ENCODE results near the gene SLC10A7. TPM values are rescaled to one million over a fixed set of nuclear protein-coding genes. Genes with fewer than 3 reads are reported as not detected.
A peak's percentile ranks its signal among the peaks of the same experiment; 100 is the strongest.

Gene SLC10A7
- total and polyA plus RNA-seq, 2 of the 4 experiments (the other 2 are of a cell fraction), result 5.2 to 8.4 TPM

DNA sequence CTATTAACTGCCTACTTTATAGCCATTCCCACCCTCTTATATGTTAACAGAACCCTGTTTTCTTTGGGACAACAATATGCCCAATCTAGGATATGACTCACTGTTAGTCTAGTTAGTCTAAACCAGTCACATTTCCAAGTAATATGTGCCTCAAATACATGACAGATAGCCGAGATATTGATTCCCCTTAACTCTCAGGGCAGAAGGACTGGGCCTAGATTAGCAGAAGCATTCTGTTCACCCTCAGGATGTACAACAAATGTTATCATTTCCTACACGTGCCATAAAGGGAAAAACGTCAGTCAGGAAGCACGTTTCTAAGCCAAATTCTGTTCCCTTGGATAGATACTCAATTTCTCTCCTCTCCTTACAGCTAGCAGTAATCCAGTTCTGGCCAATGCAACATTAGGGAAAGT is 114.1 kb downstream of the SLC10A7 start:
- Histone ChIP-seq H3K27ac (ENCODE audit: insufficient read depth, low read length) (no peak overlapping the region), H2AK9ac (replicated peaks; ENCODE audit: low read depth, low read length, poor library complexity) (no peak overlapping the region), H3K14ac (replicated peaks; ENCODE audit: low read depth, low read length) (no peak overlapping the region), H2BK5ac (ENCODE audit: low read depth, low read length, poor library complexity, severe bottlenecking) (no peak overlapping the region), H3K56ac (ENCODE audit: extremely low read depth, insufficient read depth, low read length) (no peak overlapping the region), H3K18ac (ENCODE audit: low read depth, low read length) (no peak overlapping the region), H4K5ac (ENCODE audit: low read depth, low read length) (no peak overlapping the region), H3K4me3 (ENCODE audit: insufficient read depth, low read depth, low read length) (no peak overlapping the region), H3K36me3 (ENCODE audit: control insufficient read depth, insufficient read depth, low read length) (no peaks in the 10 kb centered on the region), H4K20me1 (ENCODE audit: insufficient read depth, low read length) (no peaks in the 10 kb centered on the region), H3K4me1 (ENCODE audit: control insufficient read depth, insufficient read depth, low read length) (no peaks in the 10 kb centered on the region), H2AFZ (replicated peaks; ENCODE audit: low read length, poor library complexity) (no peak overlapping the region), H3K4me2 (ENCODE audit: low read depth, low read length) (no peak overlapping the region), H3K23ac (ENCODE audit: low read depth, low read length) (no peak overlapping the region), H3K9me1 (ENCODE audit: insufficient read depth, low read length) (no peaks in the 10 kb centered on the region), H4K8ac (ENCODE audit: low read depth in 2 of 2, low read length in 2 of 2) (no peak overlapping the region), H2BK15ac (ENCODE audit: low read depth, low read length) (no peak overlapping the region), H3K9me3 (ENCODE audit: control insufficient read depth, insufficient read depth, low read length) (no peaks in the 10 kb centered on the region), H3K9ac (ENCODE audit: low read depth, low read length) (no peak overlapping the region), H3K4ac (ENCODE audit: low read depth, low read length) (no peak overlapping the region), H3K79me1 (ENCODE audit: low read depth in 1 of 2, low read length in 2 of 2) (no peaks in the 10 kb centered on the region; a peak in 1 of 4 replicates), H4K91ac (ENCODE audit: insufficient read depth, low read depth, low read length) (no peak overlapping the region), H2AK5ac (ENCODE audit: low read depth, low read length) (no peak overlapping the region), H2BK20ac (ENCODE audit: low read depth, low read length) (no peak overlapping the region), H2BK120ac (ENCODE audit: low read depth, low read length) (no peak overlapping the region), H3K27me3 (ENCODE audit: control insufficient read depth, insufficient read depth, low read length) (no peaks in the 10 kb centered on the region)
- ChIA-PET POLR2A (ENCODE audit: unreplicated experiment) (no interaction called here), CTCF (no interaction called here)
- intact Hi-C loops (cut with micrococcal nuclease), result no loop called here
- TF ChIP-seq CTCF (conservative IDR thresholded peaks at IDR 0.05; ENCODE audit: low read depth, low read length) (no peak), SMC3 (IDR thresholded peaks at IDR 0.05; ENCODE audit: low read depth, low read length) (no peak), MAFK (IDR thresholded peaks at IDR 0.05; ENCODE audit: low read depth, low read length) (no peak), RFX5 (IDR thresholded peaks at IDR 0.05; ENCODE audit: low read depth, low read length) (no peak), MXI1 (IDR thresholded peaks at IDR 0.05; ENCODE audit: borderline replicate concordance, low read depth, low read length) (no peak), MAZ (IDR thresholded peaks at IDR 0.05; ENCODE audit: borderline replicate concordance, low read depth, low read length) (no peak), BHLHE40 (IDR thresholded peaks at IDR 0.05; ENCODE audit: low read depth, low read length) (no peak), CHD1 (IDR thresholded peaks at IDR 0.05; ENCODE audit: low read depth, low read length) (no peak), NFE2L2 (IDR thresholded peaks at IDR 0.05; ENCODE audit: low read depth, low read length) (no peak), CEBPB (IDR thresholded peaks at IDR 0.05; ENCODE audit: low read depth, low read length) (no peak), RCOR1 (IDR thresholded peaks at IDR 0.05; ENCODE audit: insufficient replicate concordance, low read length) (no peak), POLR2A (IDR thresholded peaks at IDR 0.05; ENCODE audit: low read depth, low read length) (no peak), FOS (IDR thresholded peaks at IDR 0.05; ENCODE audit: low read depth, low read length) (no peak), RAD21 (IDR thresholded peaks at IDR 0.05; ENCODE audit: low read length) (no peak)
- TF ChIP-seq, protein P1, sequence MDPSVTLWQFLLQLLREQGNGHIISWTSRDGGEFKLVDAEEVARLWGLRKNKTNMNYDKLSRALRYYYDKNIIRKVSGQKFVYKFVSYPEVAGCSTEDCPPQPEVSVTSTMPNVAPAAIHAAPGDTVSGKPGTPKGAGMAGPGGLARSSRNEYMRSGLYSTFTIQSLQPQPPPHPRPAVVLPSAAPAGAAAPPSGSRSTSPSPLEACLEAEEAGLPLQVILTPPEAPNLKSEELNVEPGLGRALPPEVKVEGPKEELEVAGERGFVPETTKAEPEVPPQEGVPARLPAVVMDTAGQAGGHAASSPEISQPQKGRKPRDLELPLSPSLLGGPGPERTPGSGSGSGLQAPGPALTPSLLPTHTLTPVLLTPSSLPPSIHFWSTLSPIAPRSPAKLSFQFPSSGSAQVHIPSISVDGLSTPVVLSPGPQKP (IDR thresholded peaks at IDR 0.05; ENCODE audit: borderline replicate concordance, low read depth, low read length), result no peak
- TF ChIP-seq, protein P2, sequence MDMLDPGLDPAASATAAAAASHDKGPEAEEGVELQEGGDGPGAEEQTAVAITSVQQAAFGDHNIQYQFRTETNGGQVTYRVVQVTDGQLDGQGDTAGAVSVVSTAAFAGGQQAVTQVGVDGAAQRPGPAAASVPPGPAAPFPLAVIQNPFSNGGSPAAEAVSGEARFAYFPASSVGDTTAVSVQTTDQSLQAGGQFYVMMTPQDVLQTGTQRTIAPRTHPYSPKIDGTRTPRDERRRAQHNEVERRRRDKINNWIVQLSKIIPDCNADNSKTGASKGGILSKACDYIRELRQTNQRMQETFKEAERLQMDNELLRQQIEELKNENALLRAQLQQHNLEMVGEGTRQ (IDR thresholded peaks at IDR 0.05; ENCODE audit: low read depth, low read length), result no peak
- dilution Hi-C loops (cut with HindIII; ENCODE audit: low sequenced_read_pairs, unreplicated experiment), result no loop called here
- BruUV-seq (replicated peaks), result no TSS peak
- whole genome bisulfite sequencing, 2 experiments (ENCODE audit: extremely low coverage in 2 of 2, insufficient read length in 1 of 2), result 63% methylated on average over 1 of the region's 4 CpGs; no CpG with 5 or more reads in 1 of the 2 experiments
- peak; percentile 29 for DNase-seq
- in situ Hi-C loops (cut with MboI; ENCODE audit: low sequenced_read_pairs), result no loop called here
- ATAC-seq (ENCODE audit: low read depth), result peak; percentile 48; the same call in 1 of the 2 replicates
